ENCODE results near the gene PRKACG.

GRCh38 chr9:68975365-68976043, 38.4 kb downstream of the PRKACG start:
- no peak for TF ChIP-seq CTCF (IDR thresholded peaks at IDR 0.05)
- TF ChIP-seq ZFX (IDR thresholded peaks at IDR 0.05; ENCODE audit: borderline replicate concordance), result no peak
